Ramos (cell line): ENCODE results near the gene KRT86.

Source experiments
- in situ Hi-C: fragments of 300-500 bp; cut with MboI; formaldehyde crosslinking; loops from one replicate; pipeline ENCODE4 v1.14.3; 2022; ENCODE audit warnings: low sequenced_read_pairs; ENCODE audit not compliant: unreplicated experiment

The KRT86 gene

DNA sequence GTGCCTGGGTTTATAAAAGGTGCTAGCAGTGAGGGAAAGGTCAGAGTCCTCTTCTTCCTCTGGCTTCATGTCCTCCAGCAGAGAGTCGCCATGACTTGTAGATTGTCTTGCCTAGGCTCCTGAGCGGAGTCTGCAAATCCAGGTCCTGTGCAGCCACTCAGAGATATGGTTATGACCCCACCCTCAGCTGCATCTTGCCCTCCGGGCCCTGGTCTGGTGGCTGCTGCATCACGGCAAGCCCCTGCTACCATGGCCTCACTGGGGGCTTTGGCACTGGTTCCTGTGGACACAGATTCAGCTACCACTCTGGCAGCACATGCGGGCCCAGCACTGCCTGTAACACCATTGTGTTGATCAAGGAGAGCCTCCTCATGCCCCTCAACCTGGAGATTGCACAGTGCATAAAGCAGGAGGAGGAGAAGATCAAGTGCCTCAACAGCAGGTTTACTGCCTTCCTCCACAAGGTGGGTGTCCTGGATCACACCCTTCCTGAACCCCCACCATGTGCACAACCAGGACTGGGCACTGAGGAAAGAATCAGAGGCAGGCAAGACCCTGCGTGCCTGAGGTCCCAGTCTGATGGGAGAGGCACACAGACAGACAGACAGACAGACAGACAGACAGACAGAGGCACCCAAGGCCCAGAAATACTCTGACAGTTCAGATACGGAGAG lies 10.5 kb upstream of the KRT86 start:
- in situ Hi-C loops, result no loop called here

DNA sequence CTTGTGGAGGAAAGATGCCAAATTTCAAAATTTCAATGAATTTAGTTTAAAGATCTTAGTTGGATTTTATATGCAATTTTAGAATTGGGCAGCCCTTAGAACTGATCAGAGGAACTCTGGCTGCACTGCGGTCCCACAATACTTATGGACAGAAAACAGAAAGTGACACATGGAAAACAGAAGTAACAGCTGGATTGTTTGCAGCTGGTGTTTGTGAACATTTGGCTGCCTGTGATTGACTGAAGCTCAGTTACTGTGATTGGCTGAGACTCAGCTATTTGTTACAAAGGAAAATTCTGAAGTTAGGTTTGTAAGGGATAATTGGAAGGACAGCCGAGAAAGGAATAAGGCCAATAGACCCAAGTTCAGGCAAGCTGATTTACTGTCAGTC lies 10.0 kb upstream of the KRT86 start:
- in situ Hi-C loops, result no loop called here

DNA sequence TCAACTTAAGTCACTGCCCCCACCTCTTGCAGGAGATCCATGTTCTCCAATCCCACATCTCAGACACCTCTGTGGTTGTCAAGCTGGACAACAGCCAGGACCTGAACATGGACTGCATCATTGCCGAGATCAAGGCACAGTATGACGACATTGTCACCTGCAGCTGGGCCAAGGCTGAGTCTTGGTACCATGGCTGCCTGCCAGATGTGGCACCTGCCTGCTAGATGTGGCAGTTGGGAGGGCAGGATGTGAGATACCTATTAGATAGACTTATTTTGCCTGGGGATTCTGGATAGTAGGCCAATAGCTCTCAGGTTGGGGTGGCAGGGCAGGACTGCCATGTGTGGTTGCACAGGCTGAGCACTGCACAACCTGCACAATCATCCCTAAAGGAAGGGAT lies 7.9 kb upstream of the KRT86 start:
- in situ Hi-C loops, result no loop called here

DNA sequence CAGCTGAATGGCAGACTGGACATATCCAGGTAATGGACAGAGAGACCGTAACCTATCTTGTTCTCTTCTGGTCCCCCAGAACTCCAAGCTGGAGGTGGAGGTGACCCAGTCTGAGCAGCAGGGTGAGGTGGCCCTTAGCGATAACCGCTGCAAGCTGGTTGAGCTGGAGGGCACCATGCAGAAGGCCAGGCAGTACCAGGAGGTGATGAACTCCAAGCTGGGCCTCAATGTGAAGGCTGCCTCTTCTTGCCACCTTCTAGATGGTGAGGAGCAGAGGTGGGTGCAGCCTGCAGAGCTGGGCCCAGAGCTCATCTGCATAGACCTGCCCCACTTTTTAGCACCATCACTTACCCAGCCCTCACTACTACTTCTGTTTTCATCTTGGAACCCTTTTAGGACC lies 7.2 kb upstream of the KRT86 start:
- in situ Hi-C loops, result no loop called here

DNA sequence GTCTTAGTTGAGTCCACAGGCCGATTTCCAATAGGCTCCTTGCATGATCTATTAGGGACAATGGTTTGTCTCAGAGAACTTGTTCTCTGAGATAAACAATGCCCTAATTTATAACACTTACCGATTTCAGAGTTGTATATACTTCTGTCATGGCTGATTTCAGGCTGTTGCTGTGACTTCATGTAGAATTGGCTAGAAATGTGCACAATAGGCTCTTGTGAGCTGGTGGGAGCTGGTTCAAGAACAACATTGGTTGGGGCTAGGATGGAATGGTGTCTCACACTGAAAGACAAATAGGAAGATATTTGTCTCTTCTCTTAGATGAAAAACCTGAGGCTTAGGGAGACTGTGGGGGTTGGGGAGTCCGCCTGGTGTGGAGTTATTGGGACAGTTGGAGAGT lies 6.7 kb upstream of the KRT86 start:
- in situ Hi-C loops, result no loop called here

DNA sequence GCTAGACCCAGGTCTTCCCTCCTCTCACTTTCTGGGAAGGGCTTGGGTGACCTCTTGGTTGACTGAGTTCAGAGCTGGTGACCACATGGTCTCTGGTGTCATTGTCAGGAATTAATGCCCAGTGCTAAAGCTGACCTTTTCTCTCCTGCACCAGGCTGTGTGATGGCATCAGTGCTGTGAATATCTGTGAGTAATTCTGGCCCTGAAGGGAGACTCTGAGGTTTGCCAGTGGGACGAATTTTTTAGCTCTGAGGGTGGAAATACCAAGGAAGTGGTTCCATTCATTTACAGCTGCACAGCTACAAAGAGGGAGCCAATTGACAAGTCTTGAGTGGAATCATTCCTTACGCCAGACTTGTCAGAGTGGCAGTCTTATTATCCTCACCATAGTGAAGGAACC lies 6.2 kb upstream of the KRT86 start:
- in situ Hi-C loops, result no loop called here

DNA sequence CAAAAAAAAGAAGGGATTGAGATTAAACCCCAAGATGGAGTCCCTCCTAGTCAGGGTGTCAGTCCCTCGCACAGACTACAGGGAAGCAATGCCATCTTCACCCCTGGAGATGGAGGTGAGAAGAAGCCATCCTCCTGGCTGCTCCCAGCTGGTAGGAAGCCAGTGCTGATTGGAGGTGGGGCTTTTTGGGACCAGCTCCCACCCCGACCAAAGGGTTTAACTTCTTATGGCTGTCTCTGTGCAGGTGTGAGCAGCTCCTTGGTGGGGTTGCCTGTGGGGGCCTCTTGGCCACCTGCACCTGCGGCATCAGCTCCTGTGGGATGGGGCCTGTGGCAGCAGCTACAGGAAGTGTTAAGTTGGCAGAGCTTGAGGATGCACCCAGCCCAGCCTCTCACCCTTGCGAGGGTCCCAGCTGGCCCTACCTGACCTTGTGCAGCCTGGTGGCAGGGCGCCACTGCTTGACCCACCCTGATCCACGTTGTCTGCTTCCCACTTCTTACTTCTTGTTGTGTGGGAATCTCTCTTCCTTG lies 3.8 kb upstream of the KRT86 start:
- in situ Hi-C loops, result no loop called here

DNA sequence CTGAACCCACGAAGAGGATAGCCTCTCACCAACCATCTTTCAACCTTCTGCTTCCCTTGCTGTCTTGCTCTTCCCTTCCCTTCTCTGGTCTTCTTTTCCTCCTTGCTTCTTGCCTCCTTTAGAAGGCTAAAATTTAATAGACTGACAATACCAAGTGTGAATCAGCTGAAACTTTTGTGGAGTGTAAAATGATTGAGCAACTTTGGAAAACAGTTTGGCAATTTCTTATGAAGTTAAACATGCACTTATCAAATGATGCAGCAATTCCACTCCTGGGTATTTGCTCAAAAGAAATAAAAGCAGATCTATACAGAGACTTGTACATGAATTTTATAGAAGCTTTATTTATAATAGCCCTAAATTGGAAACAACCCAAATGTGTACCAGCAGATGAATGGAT lies 3.3 kb upstream of the KRT86 start:
- in situ Hi-C loops, result no loop called here

DNA sequence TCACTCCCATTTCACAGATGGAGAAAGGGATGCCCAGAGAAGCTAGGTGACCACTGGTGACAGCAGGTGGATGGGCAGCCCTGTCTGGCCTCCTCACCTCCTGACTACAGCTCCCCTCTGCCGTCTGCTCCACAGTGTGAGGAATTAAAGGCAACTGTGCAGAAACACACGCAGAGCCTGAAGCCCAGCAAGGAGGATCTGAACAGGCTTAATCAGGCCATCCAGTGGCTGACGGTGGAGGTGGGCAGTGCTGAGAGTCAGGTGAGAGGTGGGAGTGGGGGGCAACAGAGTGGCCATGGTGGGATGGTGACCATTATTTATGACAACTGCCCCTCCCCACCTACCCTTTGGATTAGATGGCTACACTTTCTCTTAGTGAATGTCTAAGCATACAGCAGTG lies 1.2 kb downstream of the KRT86 start:
- in situ Hi-C loops, result no loop called here

DNA sequence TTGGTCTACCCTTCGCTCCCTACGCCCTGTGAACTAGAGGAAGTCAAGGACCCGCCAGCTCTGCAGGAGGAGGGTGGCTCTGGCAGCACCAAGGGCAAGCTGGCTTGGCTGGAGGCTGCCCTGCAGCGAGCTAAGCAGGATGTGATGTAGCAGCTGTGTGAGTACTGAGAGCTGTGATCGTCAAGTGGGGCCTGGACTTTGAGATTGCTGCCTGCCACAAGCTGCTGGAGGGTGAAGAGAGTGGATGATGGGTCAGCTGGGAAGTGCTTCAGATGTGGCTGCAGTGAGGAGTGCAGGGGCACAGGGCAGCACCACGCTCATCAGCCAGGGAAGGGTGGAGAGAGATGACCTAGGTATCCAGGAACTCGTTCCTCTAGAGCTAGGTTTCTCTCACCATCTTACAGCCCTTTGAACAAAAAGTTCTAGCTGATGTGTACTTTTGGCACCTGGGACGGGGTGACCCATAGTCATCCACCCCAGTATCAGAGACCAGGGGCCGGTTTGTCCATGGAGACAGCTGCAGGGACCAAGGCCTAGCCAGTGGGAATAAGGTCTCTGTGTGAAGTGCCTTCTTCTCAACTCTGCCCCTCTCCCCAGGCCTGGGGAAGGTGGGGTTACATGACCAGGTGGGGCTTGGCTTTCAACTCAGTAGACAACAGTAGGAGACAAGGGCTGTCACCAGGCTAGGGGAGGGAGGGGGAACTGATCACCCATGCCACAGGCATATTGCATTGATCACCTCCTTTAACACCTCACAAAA lies 3.2 kb downstream of the KRT86 start:
- in situ Hi-C loops, result no loop called here

DNA sequence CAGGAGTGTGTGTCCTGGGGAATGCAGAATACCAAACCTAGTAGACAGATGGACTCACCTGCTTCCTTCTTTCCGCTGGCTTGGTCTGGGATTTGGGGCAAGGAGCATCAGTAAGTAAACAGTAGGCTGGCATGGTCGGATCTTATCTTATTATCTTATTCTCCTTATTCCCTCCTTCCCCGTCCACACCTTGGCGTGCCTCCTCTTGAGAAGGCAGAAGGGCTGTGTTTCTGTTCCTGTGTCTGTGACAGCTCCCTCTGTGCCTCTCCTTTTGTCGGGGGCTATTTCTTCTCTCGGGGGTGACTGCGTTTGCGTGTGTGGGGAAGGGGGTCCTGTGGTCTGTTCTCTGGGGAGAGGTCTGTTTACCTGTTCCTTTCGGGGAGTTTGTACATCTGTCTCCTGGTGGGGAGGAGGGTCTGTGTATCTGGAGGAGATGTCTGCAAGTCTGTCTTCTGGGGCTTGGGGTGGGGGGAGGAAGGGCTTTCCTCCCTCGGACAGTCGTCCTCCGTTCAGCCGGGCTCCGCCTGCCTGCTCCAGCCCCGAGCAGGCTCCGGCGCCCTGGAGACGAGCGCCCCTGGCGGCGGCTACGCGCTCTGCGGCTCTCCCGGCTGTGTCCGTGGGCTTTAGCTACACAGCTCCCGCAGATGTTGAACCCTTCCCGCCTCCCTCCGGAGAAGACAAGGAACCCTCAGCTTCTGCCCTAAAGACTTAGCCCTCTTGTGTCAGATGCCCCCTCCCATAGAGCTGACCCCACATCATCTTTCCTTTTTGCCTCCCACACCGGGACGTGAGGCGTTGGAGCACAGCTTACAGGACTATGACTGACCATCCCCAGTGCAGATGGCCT lies 4.4 kb downstream of the KRT86 start:
- in situ Hi-C loops, result no loop called here

DNA sequence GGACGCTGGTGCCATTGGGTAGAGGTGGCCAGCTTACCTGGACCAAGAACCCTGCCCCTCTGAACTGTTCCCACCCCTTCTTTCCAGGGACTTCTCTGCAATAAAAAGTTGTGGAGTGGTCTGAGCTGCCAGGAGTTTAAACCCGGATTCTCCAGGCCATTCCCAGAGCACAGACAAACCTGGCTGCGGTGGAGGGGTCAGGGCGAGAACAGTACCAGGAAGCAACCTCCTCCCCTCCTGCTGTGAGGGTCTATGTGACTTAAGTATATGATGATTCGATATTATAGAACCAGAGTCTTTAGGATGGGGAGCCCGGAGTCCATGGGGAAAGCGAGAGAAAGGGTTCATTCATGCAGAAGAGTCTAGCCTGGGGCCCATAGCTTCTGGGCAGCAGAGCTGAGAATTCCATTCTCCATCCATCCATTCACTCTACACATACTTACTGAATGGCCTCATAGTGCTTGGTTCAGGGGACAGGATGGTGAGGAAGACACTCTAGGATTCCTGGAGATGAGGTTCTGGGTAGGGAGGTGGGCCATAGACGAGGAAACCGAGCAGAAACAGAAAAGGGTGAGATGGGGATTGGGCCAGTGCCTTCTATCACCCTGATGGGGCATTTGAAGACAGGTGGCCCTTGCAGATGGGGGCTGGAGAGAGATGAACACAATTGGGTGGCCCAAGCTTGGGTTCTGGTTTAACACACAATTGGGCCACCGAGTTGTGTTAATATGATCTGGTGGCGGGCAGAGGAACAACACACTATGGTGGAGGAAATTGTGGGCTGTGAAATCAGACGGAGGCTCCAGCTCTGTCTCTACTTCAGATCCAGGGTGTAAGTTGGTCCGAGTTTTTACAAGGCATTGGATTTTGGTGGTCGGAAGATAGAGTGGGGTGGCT lies 5.2 kb downstream of the KRT86 start:
- in situ Hi-C loops, result no loop called here

DNA sequence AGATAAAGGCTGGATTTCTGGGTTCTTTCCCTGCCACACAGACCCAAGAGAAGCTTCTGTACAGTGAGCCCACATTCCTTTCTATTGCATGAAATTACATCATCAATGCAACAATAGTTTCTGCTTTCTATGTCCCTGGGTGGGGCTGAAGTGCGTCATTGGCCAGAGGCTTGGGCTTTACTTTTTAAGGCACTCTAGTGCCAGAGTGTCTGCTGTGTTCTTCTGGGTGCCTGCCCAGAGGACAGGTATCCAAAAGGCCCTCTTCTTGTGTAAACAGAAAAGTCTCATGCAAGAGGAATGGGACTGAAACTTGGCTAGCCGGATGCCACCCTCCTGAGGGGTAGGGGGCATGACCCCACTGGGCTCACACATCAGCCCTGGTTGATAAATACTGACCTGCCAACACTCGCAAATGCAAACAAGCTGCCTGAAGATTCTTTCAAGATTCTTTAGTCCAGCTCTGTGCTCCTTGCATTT lies 5.9 kb downstream of the KRT86 start:
- in situ Hi-C loops, result no loop called here

DNA sequence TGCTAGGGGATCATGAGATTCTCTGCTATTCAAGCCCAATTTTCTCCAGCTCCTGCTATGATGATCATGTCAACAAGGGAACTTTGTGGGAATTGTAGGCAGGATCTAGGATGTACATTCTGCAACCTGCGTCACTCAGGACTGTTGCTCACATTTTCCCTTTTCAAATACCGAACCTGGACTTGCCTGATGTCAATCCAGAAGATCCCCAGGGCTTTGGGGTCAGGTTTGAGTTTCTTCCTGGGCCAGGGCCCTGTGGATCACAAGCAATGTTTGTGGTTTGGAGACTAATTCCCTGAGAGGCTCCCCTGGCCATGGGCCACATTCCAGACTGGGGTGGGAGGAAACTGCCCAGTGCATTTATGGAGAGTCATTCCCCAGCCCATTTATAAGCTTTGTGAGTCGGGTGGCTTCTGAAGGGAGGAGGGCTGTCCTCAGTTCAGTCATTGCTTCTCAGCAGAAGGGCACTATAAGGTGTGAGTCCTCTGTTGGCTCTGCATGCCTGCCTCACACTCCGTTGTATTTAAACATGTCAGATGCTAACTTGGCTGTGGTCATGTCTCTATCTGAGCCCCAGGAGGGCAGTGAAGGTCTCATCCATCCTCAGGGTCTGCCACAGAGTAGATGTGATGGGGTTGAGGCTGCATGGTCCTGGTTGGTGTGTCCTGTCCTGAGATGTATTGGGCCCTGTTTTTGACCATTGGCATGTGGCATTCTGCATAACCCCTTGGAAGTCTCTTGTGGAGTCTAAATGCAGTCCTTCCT lies 6.5 kb downstream of the KRT86 start:
- in situ Hi-C loops, result no loop called here

DNA sequence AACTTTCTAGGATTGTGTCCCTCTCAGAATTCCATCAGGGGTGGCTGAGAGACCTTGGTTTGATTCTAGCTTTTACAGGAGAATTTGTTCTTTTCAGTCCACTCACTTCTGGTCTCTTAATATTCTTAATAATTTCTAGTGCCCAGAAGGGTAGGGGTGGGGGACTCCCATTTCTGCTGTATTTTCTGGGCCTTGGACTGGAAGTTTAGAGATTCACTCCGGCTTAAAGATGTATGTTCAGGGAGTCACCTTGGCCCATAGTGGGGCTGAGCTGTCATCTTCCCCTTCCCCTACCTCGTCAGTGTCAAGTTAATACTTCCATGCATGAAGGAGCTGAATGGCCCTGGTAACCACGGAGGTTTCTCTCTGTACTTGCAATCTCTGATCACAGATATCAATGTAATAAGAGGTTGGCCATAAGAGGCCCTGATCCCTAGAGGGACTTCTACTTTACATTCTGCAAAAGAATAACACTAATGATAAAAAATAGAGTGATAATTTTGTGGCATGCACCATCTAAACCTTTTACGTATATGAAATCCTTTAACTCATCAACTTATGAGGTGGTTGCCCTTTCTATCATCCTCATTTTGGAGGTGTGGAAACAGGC lies 10.2 kb downstream of the KRT86 start:
- in situ Hi-C loops, result no loop called here

DNA sequence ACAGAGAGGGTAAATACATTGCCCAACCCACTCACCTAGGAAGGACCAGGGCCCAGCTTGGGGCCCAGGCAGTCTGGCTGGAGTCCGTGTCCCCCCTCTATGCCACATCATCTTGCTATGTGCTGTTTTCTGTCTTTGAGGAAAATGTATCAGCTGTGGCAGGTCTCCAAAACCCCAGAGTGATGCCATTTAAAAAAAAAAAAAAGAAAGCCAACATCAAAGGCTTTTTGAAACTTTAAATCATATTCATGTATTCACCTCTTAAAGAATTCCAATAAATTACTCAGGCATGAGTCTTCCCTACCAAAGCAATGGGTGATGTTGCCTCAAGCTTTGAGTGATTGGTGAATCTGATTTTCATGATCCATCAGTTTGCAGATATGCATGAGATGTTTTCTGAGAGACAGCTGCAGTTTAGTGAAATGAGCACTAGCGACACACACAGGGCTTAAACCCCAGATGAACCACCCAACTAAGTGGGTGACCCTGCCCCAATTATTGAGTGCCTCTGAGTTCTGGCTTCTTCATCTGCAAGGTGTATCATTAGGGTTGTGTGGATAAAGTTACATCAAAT lies 10.8 kb downstream of the KRT86 start:
- in situ Hi-C loops, result no loop called here

DNA sequence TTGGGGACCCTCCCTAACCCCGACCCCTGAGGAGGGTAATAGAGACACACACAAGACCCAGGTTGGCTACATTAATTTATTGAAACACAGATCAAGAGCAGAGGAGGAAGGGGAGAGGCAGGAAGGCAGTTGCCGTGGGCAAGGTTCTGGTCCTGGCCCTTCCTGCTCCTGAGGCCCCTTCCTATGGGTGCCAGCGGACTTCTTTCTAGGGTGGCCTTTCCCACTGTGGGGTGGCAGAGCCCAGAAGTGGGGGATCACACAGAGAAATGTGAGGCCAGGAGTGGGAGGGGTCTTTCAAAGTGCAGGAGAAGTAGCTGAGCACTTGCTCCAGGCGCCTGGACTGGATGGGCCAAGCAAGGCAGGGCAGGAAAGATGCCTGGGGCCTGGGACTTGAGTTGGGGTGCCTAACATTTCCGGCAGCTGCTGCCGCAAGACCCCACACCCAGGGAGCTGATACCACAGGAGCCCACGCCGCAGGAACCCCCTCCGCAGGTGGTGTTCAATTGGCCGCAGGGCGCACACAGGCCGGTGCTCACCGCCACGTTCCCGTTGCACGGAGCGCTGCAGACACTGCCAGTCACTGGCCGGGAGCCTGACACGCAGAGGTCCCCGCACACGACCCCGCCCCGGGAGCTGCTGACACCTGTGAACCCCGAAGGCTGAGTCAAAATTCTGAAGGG lies 11.5 kb downstream of the KRT86 start:
- in situ Hi-C loops, result no loop called here
